Fibroblast of the aortic adventitia (primary cell): ENCODE data around the gene RAD17. TPM values are rescaled to one million over a fixed set of nuclear protein-coding genes. Genes with fewer than 3 reads are reported as not detected.
"Not testable (repeated sequence)": the region's sequence is repeated elsewhere in the genome, so short reads cannot be mapped to it uniquely, and the experiment has no call there.

ENCODE experiments used
- DNase-seq: peaks from one replicate; pipeline ENCODE4 v3.0.0-alpha.2; 2010; ENCODE audit warnings: low read depth
- H3K4me3 ChIP-seq: 2 replicates; pipeline ENCODE4 v1.5.1; 2011; ENCODE audit warnings: low read depth, mild to moderate bottlenecking, control low read depth, low read length, moderate library complexity
- CTCF ChIP-seq: IDR thresholded peaks from 2 replicates; pipeline ENCODE4 v1.5.1; 2011; ENCODE audit warnings: mild to moderate bottlenecking, low read length, control low read depth, inconsistent platforms; ENCODE audit not compliant: insufficient read depth
- total RNA-seq: library from RNA; depleted of rRNA; stranded (reverse); fragments of >200 nt; gene quantifications from 2 replicates; pipeline ENCODE4 v1.2.3, GENCODE V29; 2012; ENCODE audit warnings: low replicate concordance

RAD17 gene
- total RNA-seq, 1 donor = 26.1 TPM

GRCh38 chr5:69364414-69364813, 5.2 kb upstream of the RAD17 start:
- peak; percentile 10 for DNase-seq
- TF ChIP-seq CTCF = peak; percentile 48

GRCh38 chr5:69364850-69365249, 4.8 kb upstream of the RAD17 start:
- TF ChIP-seq CTCF = no peak
- no peak overlapping the region for H3K4me3 ChIP-seq
- DNase-seq = no peak

More at GRCh38 chr5:69364414-69364813, 5.2 kb upstream of the RAD17 start:
- H3K4me3 ChIP-seq = no peak overlapping the region

- H3K4me3 ChIP-seq = peak overlapping the region; percentile 94
- TF ChIP-seq CTCF = no peak
- DNase-seq = no peak
Measured at GRCh38 chr5:69367697-69368279, 1.8 kb upstream of the RAD17 start.

- TF ChIP-seq CTCF = no peak
- peak; percentile 61 for DNase-seq
- peak overlapping the region; percentile 94 for H3K4me3 ChIP-seq
Measured at GRCh38 chr5:69368458-69369339, 919 bp upstream of the RAD17 start.

- H3K4me3 ChIP-seq = peak overlapping the region; percentile 94
- DNase-seq = not testable (repeated sequence)
Measured at GRCh38 chr5:69370335-69370734, 717 bp downstream of the RAD17 start.

- no peak for TF ChIP-seq CTCF
- DNase-seq = no peak
- H3K4me3 ChIP-seq = no peak overlapping the region
Measured at GRCh38 chr5:69372394-69372793, 2.8 kb downstream of the RAD17 start.

GRCh38 chr5:69374911-69375446, 5.4 kb downstream of the RAD17 start:
- no peak for TF ChIP-seq CTCF
- no peak overlapping the region for H3K4me3 ChIP-seq
- no peak for DNase-seq
